Karpas-422 (cell line): ENCODE measurements around the gene BST1. TPM values are rescaled to one million over a fixed set of nuclear protein-coding genes. Genes with fewer than 3 reads are reported as not detected.

Source experiments
- DNase-seq: peaks from one replicate; pipeline ENCODE4 v3.0.0-alpha.2; 2015
- H2AFZ ChIP-seq: fragments of 200-600 bp; sonication (generic); 2 replicates; pipeline ENCODE4 v1.6.1; 2014; ENCODE audit warnings: antibody characterized with exemption, low read length, mixed read lengths
- H3K27ac ChIP-seq: fragments of 200-600 bp; sonication (generic); 2 replicates; pipeline ENCODE4 v1.5.1; 2014; ENCODE audit warnings: mild to moderate bottlenecking, low read length, moderate library complexity
- H3K27me3 ChIP-seq: fragments of 200-600 bp; sonication (generic); 2 replicates; pipeline ENCODE4 v1.6.1; 2014; ENCODE audit warnings: low read length, mixed read lengths
- H3K36me3 ChIP-seq: fragments of 200-600 bp; sonication (generic); 2 replicates; pipeline ENCODE4 v1.6.1; 2014; ENCODE audit warnings: low read length, mixed read lengths; ENCODE audit not compliant: insufficient read depth
- H3K4me1 ChIP-seq: fragments of 200-600 bp; sonication (generic); 2 replicates; pipeline ENCODE4 v1.6.1; 2014; ENCODE audit warnings: mild to moderate bottlenecking, low read length, mixed read lengths
- H3K4me2 ChIP-seq: fragments of 200-600 bp; sonication (generic); 2 replicates; pipeline ENCODE4 v1.6.1; 2014; ENCODE audit warnings: low read length, low read depth, mild to moderate bottlenecking; ENCODE audit not compliant: poor library complexity, severe bottlenecking
- H3K4me3 ChIP-seq: fragments of 200-600 bp; sonication (generic); 2 replicates; pipeline ENCODE4 v1.5.1; 2014; ENCODE audit warnings: mild to moderate bottlenecking, antibody characterized with exemption, low read length, mixed read lengths
- H3K79me2 ChIP-seq: fragments of 200-600 bp; sonication (generic); 2 replicates; pipeline ENCODE4 v1.6.1; 2014; ENCODE audit warnings: mild to moderate bottlenecking, low read length, mixed read lengths
- H3K9ac ChIP-seq: fragments of 200-600 bp; sonication (generic); 2 replicates; pipeline ENCODE4 v1.6.0; 2014; ENCODE audit warnings: low read length
- H3K9me2 ChIP-seq: fragments of 200-600 bp; sonication (generic), shearing (Covaris generic); replicated peaks from 2 replicates; pipeline ENCODE4 v1.6.0; 2014; ENCODE audit warnings: mild to moderate bottlenecking, low read length, moderate library complexity; ENCODE audit not compliant: insufficient read depth
- H3K9me3 ChIP-seq: fragments of 300-700, 200-600 bp; sonication (generic); 2 replicates; pipeline ENCODE4 v1.6.1; 2014; ENCODE audit warnings: low read length, mixed read lengths
- H4K20me1 ChIP-seq: fragments of 200-600 bp; sonication (generic); 2 replicates; pipeline ENCODE4 v1.6.1; 2014; ENCODE audit warnings: mild to moderate bottlenecking, antibody characterized with exemption, low read length, low read depth; ENCODE audit not compliant: insufficient read depth
- total RNA-seq: library from RNA; depleted of rRNA; stranded (reverse); fragments of >200 nt; shearing (Covaris generic); gene quantifications from 2 replicates; pipeline ENCODE4 v1.2.3, GENCODE V29; 2014; ENCODE audit warnings: low replicate concordance

BST1 gene
- total RNA-seq, 1 experiment from 2014 or later = not detected

- Histone ChIP-seq H3K9ac (peak overlapping the region; percentile 93), H4K20me1 (no peaks in the 10 kb centered on the region), H3K79me2 (peaks cover 80% of the 10 kb centered on the region), H3K36me3 (peaks cover 9% of the 10 kb centered on the region; the same call in 1 of the 2 replicates), H3K4me3 (peak overlapping the region; percentile 94), H2AFZ (peak overlapping the region; percentile 31; the same call in 1 of the 2 replicates), H3K9me3 (no peaks in the 10 kb centered on the region), H3K4me1 (peaks cover 57% of the 10 kb centered on the region), H3K4me2 (peak overlapping the region; percentile 71), H3K27me3 (no peaks in the 10 kb centered on the region), H3K27ac (peak overlapping the region; percentile 86), H3K9me2 (no peaks in the 10 kb centered on the region)
- no peak for DNase-seq
Observed at GRCh38 chr4:15681067-15681371, 21.8 kb upstream of the BST1 start.

GRCh38 chr4:15681372-15682241, 21.3 kb upstream of the BST1 start, which contains the start of gene FAM200B:
Gene FAM200B, plus strand, starts transcription at chr4:15681827. Its CDS starts 5,151 bp downstream, at chr4:15686978.
- H2AFZ ChIP-seq = peak within 1 kb of the TSS; percentile 85; the same call in 1 of the 2 replicates
- peaks cover 74% of the 10 kb centered on the region for H3K79me2 ChIP-seq
- H4K20me1 ChIP-seq = no peaks in the 10 kb centered on the region
- H3K36me3 ChIP-seq = peaks cover 15% of the 10 kb centered on the region; the same call in 1 of the 2 replicates
- no peaks in the 10 kb centered on the region for H3K9me3 ChIP-seq
- peaks cover 51% of the 10 kb centered on the region for H3K4me1 ChIP-seq
- H3K4me2 ChIP-seq = peak within 1 kb of the TSS; percentile 71
- H3K27ac ChIP-seq = peak within 1 kb of the TSS; percentile 86
- DNase-seq = peak; percentile 99
- H3K9me2 ChIP-seq = no peaks in the 10 kb centered on the region
- H3K27me3 ChIP-seq = no peaks in the 10 kb centered on the region
- H3K4me3 ChIP-seq = peak within 1 kb of the TSS; percentile 94
- H3K9ac ChIP-seq = peak within 1 kb of the TSS; percentile 93

- Histone ChIP-seq H3K4me1 (peaks cover 44% of the 10 kb centered on the region), H3K79me2 (peaks cover 65% of the 10 kb centered on the region), H2AFZ (peak overlapping the region; percentile 85; the same call in 1 of the 2 replicates), H3K9ac (peak overlapping the region; percentile 93), H3K27ac (peak overlapping the region; percentile 86), H3K27me3 (no peaks in the 10 kb centered on the region), H3K9me3 (no peaks in the 10 kb centered on the region), H4K20me1 (no peaks in the 10 kb centered on the region), H3K9me2 (no peaks in the 10 kb centered on the region), H3K4me3 (peak overlapping the region; percentile 94), H3K36me3 (peaks cover 22% of the 10 kb centered on the region; the same call in 1 of the 2 replicates), H3K4me2 (peak overlapping the region; percentile 71)
- DNase-seq = no peak
Observed at GRCh38 chr4:15682242-15683142, 20.4 kb upstream of the BST1 start.

- Histone ChIP-seq H3K79me2 (peaks cover 59% of the 10 kb centered on the region), H3K4me3 (peak overlapping the region; percentile 94; the same call in 1 of the 2 replicates), H3K9ac (no peak overlapping the region), H3K27me3 (no peaks in the 10 kb centered on the region), H3K9me2 (no peaks in the 10 kb centered on the region), H3K9me3 (no peaks in the 10 kb centered on the region), H3K27ac (no peak overlapping the region), H3K4me1 (peaks cover 39% of the 10 kb centered on the region), H3K36me3 (peaks cover 28% of the 10 kb centered on the region; the same call in 1 of the 2 replicates), H3K4me2 (peak overlapping the region; percentile 71), H4K20me1 (no peaks in the 10 kb centered on the region), H2AFZ (no peak overlapping the region)
- DNase-seq = no peak
Observed at GRCh38 chr4:15683143-15683495, 19.7 kb upstream of the BST1 start.

- peaks cover 25% of the 10 kb centered on the region for H3K4me1 ChIP-seq
- H3K4me2 ChIP-seq = no peak overlapping the region
- H2AFZ ChIP-seq = no peak overlapping the region
- no peak overlapping the region for H3K27ac ChIP-seq
- H4K20me1 ChIP-seq = no peaks in the 10 kb centered on the region
- no peaks in the 10 kb centered on the region for H3K9me3 ChIP-seq
- no peaks in the 10 kb centered on the region for H3K27me3 ChIP-seq
- DNase-seq = no peak
- H3K79me2 ChIP-seq = peaks cover 45% of the 10 kb centered on the region
- no peak overlapping the region for H3K4me3 ChIP-seq
- H3K36me3 ChIP-seq = peaks cover 29% of the 10 kb centered on the region; the same call in 1 of the 2 replicates
- no peak overlapping the region for H3K9ac ChIP-seq
- no peaks in the 10 kb centered on the region for H3K9me2 ChIP-seq
Observed at GRCh38 chr4:15684498-15684897, 18.4 kb upstream of the BST1 start.

- Histone ChIP-seq H3K9me2 (no peaks in the 10 kb centered on the region), H4K20me1 (no peaks in the 10 kb centered on the region), H2AFZ (no peak overlapping the region), H3K4me3 (no peak overlapping the region), H3K36me3 (peaks cover 29% of the 10 kb centered on the region; the same call in 1 of the 2 replicates), H3K4me1 (peaks cover 6% of the 10 kb centered on the region), H3K79me2 (peaks cover 15% of the 10 kb centered on the region), H3K27me3 (no peaks in the 10 kb centered on the region), H3K27ac (no peak overlapping the region), H3K4me2 (no peak overlapping the region), H3K9me3 (no peaks in the 10 kb centered on the region), H3K9ac (no peak overlapping the region)
- DNase-seq = no peak
Observed at GRCh38 chr4:15688051-15688450, 14.8 kb upstream of the BST1 start.

GRCh38 chr4:15689540-15689939, 13.3 kb upstream of the BST1 start:
- Histone ChIP-seq H3K9ac (no peak overlapping the region), H2AFZ (no peak overlapping the region), H3K9me2 (no peaks in the 10 kb centered on the region), H3K4me3 (no peak overlapping the region), H3K9me3 (no peaks in the 10 kb centered on the region), H3K36me3 (peaks cover 25% of the 10 kb centered on the region; the same call in 1 of the 2 replicates), H3K79me2 (0 out of 2 replicates have a peak, but pooled peaks cover 3% of the 10 kb centered on the region), H4K20me1 (no peaks in the 10 kb centered on the region), H3K27me3 (no peaks in the 10 kb centered on the region), H3K4me1 (no peaks in the 10 kb centered on the region), H3K27ac (no peak overlapping the region), H3K4me2 (no peak overlapping the region)
- no peak for DNase-seq
